H1 (cell line): Measurements from ENCODE around the gene RAB9B.

ENCODE experiments used
- CTCF ChIP-seq, 3 experiments: IDR thresholded peaks; 1 replicate in 2 of 3; 2 replicates in 1 of 3; pipeline versions ENCODE4 v1.5.1 to v1.6.1; 2011; ENCODE audit warnings: low read length in 3 of 3, mild to moderate bottlenecking in 3 of 3, inconsistent platforms in 2 of 3, low read depth in 1 of 3, moderate library complexity in 1 of 3; ENCODE audit not compliant: insufficient read depth in 1 of 3; ENCODE audit errors: control extremely low read depth in 1 of 3
- EZH2 ChIP-seq: fragments of 200-600 bp; sonication (generic); IDR thresholded peaks from 2 replicates; pipeline ENCODE4 v1.7.1; 2012; ENCODE audit warnings: low read depth, mild to moderate bottlenecking, moderate library complexity, low read length, inconsistent platforms; ENCODE audit not compliant: severe bottlenecking
- POLR2A ChIP-seq, 2 experiments: IDR thresholded peaks; 1 replicate in 1 of 2; 2 replicates in 1 of 2; pipeline ENCODE4 v1.6.1; 2011; ENCODE audit warnings: low read depth in 2 of 2, low read length in 2 of 2, mild to moderate bottlenecking in 2 of 2; ENCODE audit errors: control extremely low read depth in 1 of 2
- TAF1 ChIP-seq: IDR thresholded peaks from 2 replicates; pipeline ENCODE4 v1.6.1; 2011; ENCODE audit warnings: mild to moderate bottlenecking, low read depth, low read length
- YY1 ChIP-seq: IDR thresholded peaks from 2 replicates; pipeline ENCODE4 v1.6.1; 2011; ENCODE audit warnings: low read depth, mild to moderate bottlenecking, low read length

- peak; percentile 9 to 36 (median 29) for TF ChIP-seq CTCF (IDR thresholded peaks at IDR 0.05; ENCODE audit: control extremely low read depth in 1 of 3, insufficient read depth in 1 of 3, low read depth in 1 of 3, low read length in 3 of 3)
- TF ChIP-seq TAF1: no peak
- TF ChIP-seq YY1: no peak
- no peak for TF ChIP-seq POLR2A (IDR thresholded peaks at IDR 0.05; ENCODE audit: control extremely low read depth in 1 of 2, low read depth in 2 of 2, low read length in 2 of 2)
- no peak for TF ChIP-seq EZH2
These were observed 57.9 kb downstream of the RAB9B start for GRCh38 chrX:103774070-103774642.
